WTC11 (cell line): Measurements from ENCODE around the gene PGP. TPM values are rescaled to one million over a fixed set of nuclear protein-coding genes. Genes with fewer than 3 reads are reported as not detected.

Experiments
- ATAC-seq: fragments of 200-7000 bp; cut with Tn5 transposase; 2 replicates; pipeline ENCODE4 v1.10.0; 2021; ENCODE audit warnings: mild to moderate bottlenecking, moderate library complexity
- CTCF ChIA-PET: fragments of 300-600 bp; sonication (Branson Sonifier 250); formaldehyde crosslinking; loops from one replicate; lab custom pipeline; 2021; ENCODE audit warnings: antibody characterized with exemption; lab: Charles Lee
- POLR2A ChIA-PET: fragments of 350-600 bp; sonication (Branson Sonifier 250); formaldehyde crosslinking; loops from one replicate; lab custom pipeline; 2021; ENCODE audit warnings: antibody characterized with exemption; lab: Charles Lee
- DNase-seq: peaks from one replicate; pipeline ENCODE4 v3.0.0; 2021; ENCODE audit warnings: low spot score
- H3K27ac Mint-ChIP-seq: 2 replicates; pipeline ENCODE4 v1.8.0; 2021; ENCODE audit warnings: mixed read lengths
- H3K27me3 Mint-ChIP-seq: 2 replicates; pipeline ENCODE4 v1.8.0; 2021; ENCODE audit warnings: low read depth, mild to moderate bottlenecking, moderate library complexity, mixed read lengths
- H3K36me3 Mint-ChIP-seq: 2 replicates; pipeline ENCODE4 v1.8.0; 2021; ENCODE audit warnings: mixed read lengths
- H3K4me1 Mint-ChIP-seq: 2 replicates; pipeline ENCODE4 v1.8.0; 2022; ENCODE audit warnings: mixed read lengths
- H3K4me3 Mint-ChIP-seq: 2 replicates; pipeline ENCODE4 v1.8.0; 2021; ENCODE audit warnings: mild to moderate bottlenecking, moderate library complexity, mixed read lengths
- H3K9me3 Mint-ChIP-seq: 2 replicates; pipeline ENCODE4 v1.8.0; 2021; ENCODE audit warnings: mixed read lengths
- CREM ChIP-seq: sonication (generic); formaldehyde crosslinking; IDR thresholded peaks from 2 replicates; pipeline ENCODE4 v1.8.1; 2022; ENCODE audit warnings: mild to moderate bottlenecking, missing genetic modification reagents, moderate library complexity
- ETV6 ChIP-seq: sonication (generic); formaldehyde crosslinking; IDR thresholded peaks from 2 replicates; pipeline ENCODE4 v1.8.1; 2022; ENCODE audit warnings: mild to moderate bottlenecking, missing genetic modification reagents
- FOXK1 ChIP-seq: sonication (generic); formaldehyde crosslinking; IDR thresholded peaks from 2 replicates; pipeline ENCODE4 v1.8.0; 2022; ENCODE audit warnings: mild to moderate bottlenecking, moderate library complexity, missing genetic modification reagents
- GABPB1 ChIP-seq: sonication (generic); formaldehyde crosslinking; IDR thresholded peaks from 2 replicates; pipeline ENCODE4 v1.8.1; 2023; ENCODE audit warnings: mild to moderate bottlenecking, missing genetic modification reagents
- NFYB ChIP-seq: sonication (generic); formaldehyde crosslinking; conservative IDR thresholded peaks from 2 replicates; pipeline ENCODE4 v1.8.0; 2022; ENCODE audit warnings: low read depth, missing genetic modification reagents
- OVOL2 ChIP-seq: fragments of 250-450 bp; sonication (Bioruptor Pico); IDR thresholded peaks from 2 replicates; pipeline ENCODE4 v1.9.0; 2021; ENCODE audit warnings: mild to moderate bottlenecking, borderline replicate concordance
- SMAD3 ChIP-seq: sonication (generic); formaldehyde crosslinking; IDR thresholded peaks from 2 replicates; pipeline ENCODE4 v1.8.0; 2022; ENCODE audit warnings: missing genetic modification reagents, mild to moderate bottlenecking, borderline replicate concordance
- SP1 ChIP-seq: sonication (generic); formaldehyde crosslinking; conservative IDR thresholded peaks from 2 replicates; pipeline ENCODE4 v1.8.1; 2022; ENCODE audit warnings: missing genetic modification reagents
- TEAD4 ChIP-seq: sonication (generic); formaldehyde crosslinking; IDR thresholded peaks from 2 replicates; pipeline ENCODE4 v1.8.0; 2022; ENCODE audit warnings: mild to moderate bottlenecking, missing genetic modification reagents
- ZBTB21 ChIP-seq: sonication (generic); formaldehyde crosslinking; IDR thresholded peaks from 2 replicates; pipeline ENCODE4 v1.8.1; 2023; ENCODE audit warnings: mild to moderate bottlenecking, missing genetic modification reagents, borderline replicate concordance
- ZNF263 ChIP-seq: sonication (generic); formaldehyde crosslinking; IDR thresholded peaks from 2 replicates; pipeline ENCODE4 v1.8.1; 2022; ENCODE audit warnings: low read depth, mild to moderate bottlenecking, moderate library complexity, missing genetic modification reagents
- ZNF396 ChIP-seq: fragments of 250-450 bp; sonication (Bioruptor Pico); IDR thresholded peaks from 2 replicates; pipeline ENCODE4 v1.8.0; 2021; ENCODE audit warnings: mild to moderate bottlenecking, moderate library complexity, borderline replicate concordance
- total RNA-seq: library from RNA; stranded (reverse); gene quantifications from 3 replicates; pipeline ENCODE4 v1.2.3, GENCODE V29; 2021
- TF ChIP-seq, protein P1 (sequence below): fragments of 250-450 bp; sonication (Bioruptor Pico); IDR thresholded peaks from 2 replicates; pipeline ENCODE4 v1.9.0; 2021; ENCODE audit warnings: mild to moderate bottlenecking, borderline replicate concordance
- TF ChIP-seq, protein P2 (sequence below): sonication (generic); formaldehyde crosslinking; IDR thresholded peaks from 2 replicates; pipeline ENCODE4 v1.8.1; 2023; ENCODE audit warnings: mild to moderate bottlenecking, missing genetic modification reagents
- TF ChIP-seq, protein P3 (sequence below): sonication (generic); formaldehyde crosslinking; IDR thresholded peaks from 2 replicates; pipeline ENCODE4 v1.8.0; 2022; ENCODE audit warnings: mild to moderate bottlenecking, missing genetic modification reagents
- TF ChIP-seq, protein P4 (sequence below): sonication (generic); formaldehyde crosslinking; IDR thresholded peaks from 2 replicates; pipeline ENCODE4 v1.8.0; 2022; ENCODE audit warnings: mild to moderate bottlenecking, missing genetic modification reagents
- TF ChIP-seq, protein P5 (sequence below): sonication (generic); formaldehyde crosslinking; IDR thresholded peaks from 2 replicates; pipeline ENCODE4 v1.8.1; 2023; ENCODE audit warnings: mild to moderate bottlenecking, moderate library complexity, missing genetic modification reagents

PGP gene
- total RNA-seq, 1 experiment from 2014 or later = 39.5 TPM

DNA sequence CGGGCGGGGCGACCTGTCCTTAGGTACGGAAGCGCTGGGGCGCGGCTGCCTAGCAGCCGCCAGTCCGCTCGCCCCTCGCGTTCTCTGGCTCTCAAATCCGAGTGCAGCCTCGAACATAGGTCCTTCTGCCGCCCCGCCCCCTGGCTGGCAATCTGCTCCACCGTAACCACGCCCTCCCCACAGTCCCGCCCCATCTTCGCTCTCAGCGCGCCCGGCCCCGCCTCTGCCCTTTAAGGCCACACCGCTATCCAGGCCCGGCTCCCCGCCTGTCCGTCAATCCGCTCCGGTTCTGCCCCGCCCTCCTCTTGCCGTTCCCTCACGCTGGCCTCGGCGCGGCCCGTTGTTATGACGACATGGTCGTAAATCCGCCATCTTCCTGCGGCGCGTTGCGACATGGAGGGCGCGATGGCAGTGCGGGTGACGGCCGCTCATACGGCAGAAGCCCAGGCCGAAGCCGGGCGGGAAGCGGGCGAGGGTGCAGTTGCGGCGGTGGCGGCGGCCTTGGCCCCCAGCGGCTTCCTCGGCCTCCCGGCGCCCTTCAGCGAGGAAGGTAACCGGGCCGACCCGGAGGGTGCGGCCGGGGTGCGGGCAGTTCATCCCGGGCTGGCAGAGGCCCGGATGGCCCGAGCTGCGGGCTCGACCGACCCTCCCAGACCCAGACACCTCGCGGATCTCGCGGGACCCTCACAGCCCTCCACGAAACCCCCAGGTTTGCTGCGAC is 8.7 kb upstream of the PGP start, which contains the start of gene E4F1 (continued):
- TF ChIP-seq, protein P1, sequence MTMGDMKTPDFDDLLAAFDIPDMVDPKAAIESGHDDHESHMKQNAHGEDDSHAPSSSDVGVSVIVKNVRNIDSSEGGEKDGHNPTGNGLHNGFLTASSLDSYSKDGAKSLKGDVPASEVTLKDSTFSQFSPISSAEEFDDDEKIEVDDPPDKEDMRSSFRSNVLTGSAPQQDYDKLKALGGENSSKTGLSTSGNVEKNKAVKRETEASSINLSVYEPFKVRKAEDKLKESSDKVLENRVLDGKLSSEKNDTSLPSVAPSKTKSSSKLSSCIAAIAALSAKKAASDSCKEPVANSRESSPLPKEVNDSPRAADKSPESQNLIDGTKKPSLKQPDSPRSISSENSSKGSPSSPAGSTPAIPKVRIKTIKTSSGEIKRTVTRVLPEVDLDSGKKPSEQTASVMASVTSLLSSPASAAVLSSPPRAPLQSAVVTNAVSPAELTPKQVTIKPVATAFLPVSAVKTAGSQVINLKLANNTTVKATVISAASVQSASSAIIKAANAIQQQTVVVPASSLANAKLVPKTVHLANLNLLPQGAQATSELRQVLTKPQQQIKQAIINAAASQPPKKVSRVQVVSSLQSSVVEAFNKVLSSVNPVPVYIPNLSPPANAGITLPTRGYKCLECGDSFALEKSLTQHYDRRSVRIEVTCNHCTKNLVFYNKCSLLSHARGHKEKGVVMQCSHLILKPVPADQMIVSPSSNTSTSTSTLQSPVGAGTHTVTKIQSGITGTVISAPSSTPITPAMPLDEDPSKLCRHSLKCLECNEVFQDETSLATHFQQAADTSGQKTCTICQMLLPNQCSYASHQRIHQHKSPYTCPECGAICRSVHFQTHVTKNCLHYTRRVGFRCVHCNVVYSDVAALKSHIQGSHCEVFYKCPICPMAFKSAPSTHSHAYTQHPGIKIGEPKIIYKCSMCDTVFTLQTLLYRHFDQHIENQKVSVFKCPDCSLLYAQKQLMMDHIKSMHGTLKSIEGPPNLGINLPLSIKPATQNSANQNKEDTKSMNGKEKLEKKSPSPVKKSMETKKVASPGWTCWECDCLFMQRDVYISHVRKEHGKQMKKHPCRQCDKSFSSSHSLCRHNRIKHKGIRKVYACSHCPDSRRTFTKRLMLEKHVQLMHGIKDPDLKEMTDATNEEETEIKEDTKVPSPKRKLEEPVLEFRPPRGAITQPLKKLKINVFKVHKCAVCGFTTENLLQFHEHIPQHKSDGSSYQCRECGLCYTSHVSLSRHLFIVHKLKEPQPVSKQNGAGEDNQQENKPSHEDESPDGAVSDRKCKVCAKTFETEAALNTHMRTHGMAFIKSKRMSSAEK (CRISPR knock-in tag) = no peak
- TF ChIP-seq ZNF263 (CRISPR knock-in tag) = no peak
- peak; percentile 83 for TF ChIP-seq SP1 (CRISPR knock-in tag)
- TF ChIP-seq CREM = peak; percentile 97
- TF ChIP-seq FOXK1 (CRISPR knock-in tag) = peak; percentile 94
- TF ChIP-seq GABPB1 (CRISPR knock-in tag) = peak; percentile 85
- TF ChIP-seq, protein P2, sequence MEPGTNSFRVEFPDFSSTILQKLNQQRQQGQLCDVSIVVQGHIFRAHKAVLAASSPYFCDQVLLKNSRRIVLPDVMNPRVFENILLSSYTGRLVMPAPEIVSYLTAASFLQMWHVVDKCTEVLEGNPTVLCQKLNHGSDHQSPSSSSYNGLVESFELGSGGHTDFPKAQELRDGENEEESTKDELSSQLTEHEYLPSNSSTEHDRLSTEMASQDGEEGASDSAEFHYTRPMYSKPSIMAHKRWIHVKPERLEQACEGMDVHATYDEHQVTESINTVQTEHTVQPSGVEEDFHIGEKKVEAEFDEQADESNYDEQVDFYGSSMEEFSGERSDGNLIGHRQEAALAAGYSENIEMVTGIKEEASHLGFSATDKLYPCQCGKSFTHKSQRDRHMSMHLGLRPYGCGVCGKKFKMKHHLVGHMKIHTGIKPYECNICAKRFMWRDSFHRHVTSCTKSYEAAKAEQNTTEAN (CRISPR knock-in tag) = no peak
- 0 out of 2 replicates have a peak, but pooled peaks have one; percentile 7 for TF ChIP-seq NFYB (CRISPR knock-in tag)
- TF ChIP-seq, protein P3, sequence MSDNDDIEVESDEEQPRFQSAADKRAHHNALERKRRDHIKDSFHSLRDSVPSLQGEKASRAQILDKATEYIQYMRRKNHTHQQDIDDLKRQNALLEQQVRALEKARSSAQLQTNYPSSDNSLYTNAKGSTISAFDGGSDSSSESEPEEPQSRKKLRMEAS (CRISPR knock-in tag) = peak; percentile 89
- TF ChIP-seq ETV6 (CRISPR knock-in tag) = peak; percentile 89
- TF ChIP-seq OVOL2 = no peak
- no peak for TF ChIP-seq TEAD4
- TF ChIP-seq, protein P4, sequence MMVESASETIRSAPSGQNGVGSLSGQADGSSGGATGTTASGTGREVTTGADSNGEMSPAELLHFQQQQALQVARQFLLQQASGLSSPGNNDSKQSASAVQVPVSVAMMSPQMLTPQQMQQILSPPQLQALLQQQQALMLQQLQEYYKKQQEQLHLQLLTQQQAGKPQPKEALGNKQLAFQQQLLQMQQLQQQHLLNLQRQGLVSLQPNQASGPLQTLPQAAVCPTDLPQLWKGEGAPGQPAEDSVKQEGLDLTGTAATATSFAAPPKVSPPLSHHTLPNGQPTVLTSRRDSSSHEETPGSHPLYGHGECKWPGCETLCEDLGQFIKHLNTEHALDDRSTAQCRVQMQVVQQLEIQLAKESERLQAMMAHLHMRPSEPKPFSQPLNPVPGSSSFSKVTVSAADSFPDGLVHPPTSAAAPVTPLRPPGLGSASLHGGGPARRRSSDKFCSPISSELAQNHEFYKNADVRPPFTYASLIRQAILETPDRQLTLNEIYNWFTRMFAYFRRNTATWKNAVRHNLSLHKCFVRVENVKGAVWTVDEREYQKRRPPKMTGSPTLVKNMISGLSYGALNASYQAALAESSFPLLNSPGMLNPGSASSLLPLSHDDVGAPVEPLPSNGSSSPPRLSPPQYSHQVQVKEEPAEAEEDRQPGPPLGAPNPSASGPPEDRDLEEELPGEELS (CRISPR knock-in tag) = peak; percentile 89
- TF ChIP-seq ZBTB21 = peak; percentile 81; the same call in 1 of the 2 replicates
- TF ChIP-seq SMAD3 = no peak; the same call in 1 of the 2 replicates
- TF ChIP-seq, protein P5, sequence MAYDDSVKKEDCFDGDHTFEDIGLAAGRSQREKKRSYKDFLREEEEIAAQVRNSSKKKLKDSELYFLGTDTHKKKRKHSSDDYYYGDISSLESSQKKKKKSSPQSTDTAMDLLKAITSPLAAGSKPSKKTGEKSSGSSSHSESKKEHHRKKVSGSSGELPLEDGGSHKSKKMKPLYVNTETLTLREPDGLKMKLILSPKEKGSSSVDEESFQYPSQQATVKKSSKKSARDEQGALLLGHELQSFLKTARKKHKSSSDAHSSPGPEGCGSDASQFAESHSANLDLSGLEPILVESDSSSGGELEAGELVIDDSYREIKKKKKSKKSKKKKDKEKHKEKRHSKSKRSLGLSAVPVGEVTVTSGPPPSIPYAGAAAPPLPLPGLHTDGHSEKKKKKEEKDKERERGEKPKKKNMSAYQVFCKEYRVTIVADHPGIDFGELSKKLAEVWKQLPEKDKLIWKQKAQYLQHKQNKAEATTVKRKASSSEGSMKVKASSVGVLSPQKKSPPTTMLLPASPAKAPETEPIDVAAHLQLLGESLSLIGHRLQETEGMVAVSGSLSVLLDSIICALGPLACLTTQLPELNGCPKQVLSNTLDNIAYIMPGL (CRISPR knock-in tag) = peak; percentile 82

DNA sequence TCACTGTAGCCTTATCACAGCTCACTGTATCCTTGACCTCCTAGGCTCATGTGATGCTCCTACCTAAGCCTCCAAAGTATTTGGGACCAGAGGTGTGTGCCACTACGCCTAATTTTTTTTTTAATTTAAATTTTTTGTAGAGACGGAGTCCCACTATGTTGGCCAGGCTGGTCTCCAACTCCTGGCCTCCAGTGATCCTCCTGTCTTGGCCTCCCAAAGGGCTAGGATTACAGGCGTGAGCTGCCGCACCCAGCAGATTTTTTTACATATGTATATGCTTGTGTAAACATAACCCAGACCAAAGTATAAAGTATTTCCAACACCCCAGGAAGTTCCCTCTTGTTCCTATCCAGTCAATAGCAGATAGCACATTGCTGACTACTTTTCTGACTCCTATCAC is 1.7 kb upstream of the PGP start:
- ChIA-PET POLR2A (interaction anchor here (1.4 kb wide), 1 partner anchor 35 kb away, joined by 3 read pairs; the partner anchor contains the start of gene ECI1), CTCF (interaction anchor here (2.8 kb wide), 1 partner anchor 21 kb away, joined by 30 read pairs; the partner anchor contains the start of gene CASKIN1)
- no peaks in the 10 kb centered on the region for H3K27me3 Mint-ChIP-seq
- H3K4me1 Mint-ChIP-seq = peaks cover 19% of the 10 kb centered on the region
- H3K4me3 Mint-ChIP-seq = peak overlapping the region; percentile 83
- H3K27ac Mint-ChIP-seq = no peak overlapping the region
- H3K9me3 Mint-ChIP-seq = no peaks in the 10 kb centered on the region
- no peak for ATAC-seq
- TF ChIP-seq ZNF396 = no peak
- TF ChIP-seq, all 79 proteins: peak for 0
- DNase-seq = no peak
- H3K36me3 Mint-ChIP-seq = peaks cover 11% of the 10 kb centered on the region
